M059J (cell line): Measurements from ENCODE around the gene SIPA1L3. TPM values are rescaled to one million over a fixed set of nuclear protein-coding genes. Genes with fewer than 3 reads are reported as not detected.

Source experiments
- DNase-seq: peaks from one replicate; pipeline ENCODE4 v3.0.0-alpha.2; 2012; ENCODE audit warnings: low read depth
- total RNA-seq: library from RNA; depleted of rRNA; stranded (reverse); fragments of >200 nt; shearing (Covaris generic); gene quantifications from 2 replicates; pipeline ENCODE4 v1.2.3, GENCODE V29; 2014

SIPA1L3 gene
- total RNA-seq, 1 experiment from 2014 or later, result 22.7 TPM

GRCh38 chr19:38148337-38148736 is 241.3 kb downstream of the SIPA1L3 start:
- no peak for DNase-seq

- peak; percentile 16 for DNase-seq
These were observed 242.7 kb downstream of the SIPA1L3 start for GRCh38 chr19:38149661-38150061.

- no peak for DNase-seq
These were observed 244.2 kb downstream of the SIPA1L3 start for GRCh38 chr19:38151242-38151641.

- DNase-seq, result peak; percentile 87
These were observed 245.7 kb downstream of the SIPA1L3 start for GRCh38 chr19:38152461-38153379.

- DNase-seq, result no peak
These were observed 248.4 kb downstream of the SIPA1L3 start for GRCh38 chr19:38155453-38155852.

GRCh38 chr19:38158730-38159129 is 251.7 kb downstream of the SIPA1L3 start:
- no peak for DNase-seq

GRCh38 chr19:38162094-38162493 is 255.1 kb downstream of the SIPA1L3 start:
- peak; percentile 34 for DNase-seq

- DNase-seq, result no peak
These were observed 255.6 kb downstream of the SIPA1L3 start for GRCh38 chr19:38162632-38163031.

- no peak for DNase-seq
These were observed 256.6 kb downstream of the SIPA1L3 start for GRCh38 chr19:38163419-38164290.

GRCh38 chr19:38164526-38164925 is 257.5 kb downstream of the SIPA1L3 start:
- no peak for DNase-seq

- DNase-seq, result no peak
These were observed 258.3 kb downstream of the SIPA1L3 start for GRCh38 chr19:38165335-38165734.

- no peak for DNase-seq
These were observed 261.6 kb downstream of the SIPA1L3 start for GRCh38 chr19:38168637-38169036.

GRCh38 chr19:38170334-38170733 is 263.3 kb downstream of the SIPA1L3 start:
- DNase-seq, result no peak

GRCh38 chr19:38172001-38172400 is 265.0 kb downstream of the SIPA1L3 start:
- DNase-seq, result no peak

- DNase-seq, result peak; percentile 99
These were observed 266.5 kb downstream of the SIPA1L3 start for GRCh38 chr19:38173291-38174041.

GRCh38 chr19:38175422-38175821 is 268.4 kb downstream of the SIPA1L3 start:
- DNase-seq, result no peak

- DNase-seq, result no peak
These were observed 273.1 kb downstream of the SIPA1L3 start for GRCh38 chr19:38180071-38180470.

GRCh38 chr19:38182536-38183210 is 275.7 kb downstream of the SIPA1L3 start:
- DNase-seq, result no peak

- no peak for DNase-seq
These were observed 276.4 kb downstream of the SIPA1L3 start for GRCh38 chr19:38183251-38183897.

- DNase-seq, result no peak
These were observed 277.8 kb downstream of the SIPA1L3 start for GRCh38 chr19:38184815-38185214.

- DNase-seq, result no peak
These were observed 278.6 kb downstream of the SIPA1L3 start for GRCh38 chr19:38185562-38185961.
